ENCODE measurements around the gene PHF19.

The PHF19 gene

GRCh38 chr9:120914396-120914795 is 37.4 kb upstream of the PHF19 start:
- H3K4me3 ChIP-seq (ENCODE audit: low read depth, low read length), result no peak overlapping the region
- DNase-seq (ENCODE audit: low read depth), result no peak
- TF ChIP-seq POLR2A (IDR thresholded peaks at IDR 0.05; ENCODE audit: extremely low read depth, insufficient read length), result no peak
- no peak for TF ChIP-seq MAX (IDR thresholded peaks at IDR 0.05; ENCODE audit: low read depth, low read length)
- no peak for TF ChIP-seq CTCF (IDR thresholded peaks at IDR 0.05; ENCODE audit: low read depth, low read length)
- TF ChIP-seq MYC (IDR thresholded peaks at IDR 0.05; ENCODE audit: low read depth, low read length), result no peak

- DNase-seq (ENCODE audit: low read depth), result peak; percentile 46
Measured at GRCh38 chr9:120913647-120914264, 36.8 kb upstream of the PHF19 start.

GRCh38 chr9:120912958-120913646 is 36.1 kb upstream of the PHF19 start:
- H3K4me3 ChIP-seq (ENCODE audit: low read depth, low read length), result no peak overlapping the region
- no peak for DNase-seq (ENCODE audit: low read depth)
- no peak for TF ChIP-seq MYC (IDR thresholded peaks at IDR 0.05; ENCODE audit: low read depth, low read length)
- TF ChIP-seq MAX (IDR thresholded peaks at IDR 0.05; ENCODE audit: low read depth, low read length), result no peak
- TF ChIP-seq CTCF (IDR thresholded peaks at IDR 0.05; ENCODE audit: low read depth, low read length), result no peak
- no peak for TF ChIP-seq POLR2A (IDR thresholded peaks at IDR 0.05; ENCODE audit: extremely low read depth, insufficient read length)

More at GRCh38 chr9:120913647-120914264, 36.8 kb upstream of the PHF19 start:
- TF ChIP-seq CTCF (IDR thresholded peaks at IDR 0.05; ENCODE audit: low read depth, low read length) (no peak), MAX (IDR thresholded peaks at IDR 0.05; ENCODE audit: low read depth, low read length) (no peak; the same call in 1 of the 2 replicates), POLR2A (IDR thresholded peaks at IDR 0.05; ENCODE audit: extremely low read depth, insufficient read length) (no peak)
- no peak overlapping the region for H3K4me3 ChIP-seq (ENCODE audit: low read depth, low read length)

GRCh38 chr9:120911295-120911837 is 34.4 kb upstream of the PHF19 start:
- no peak overlapping the region for H3K4me3 ChIP-seq (ENCODE audit: low read depth, low read length)
- no peak for DNase-seq (ENCODE audit: low read depth)

GRCh38 chr9:120910643-120911042 is 33.7 kb upstream of the PHF19 start:
- DNase-seq (ENCODE audit: low read depth), result no peak
- no peak overlapping the region for H3K4me3 ChIP-seq (ENCODE audit: low read depth, low read length)
- TF ChIP-seq CTCF (IDR thresholded peaks at IDR 0.05; ENCODE audit: low read depth, low read length) (no peak), POLR2A (IDR thresholded peaks at IDR 0.05; ENCODE audit: extremely low read depth, insufficient read length) (no peak), MYC (IDR thresholded peaks at IDR 0.05; ENCODE audit: low read depth, low read length) (no peak), MAX (IDR thresholded peaks at IDR 0.05; ENCODE audit: low read depth, low read length) (no peak)

More at GRCh38 chr9:120911295-120911837, 34.4 kb upstream of the PHF19 start:
- TF ChIP-seq CTCF (IDR thresholded peaks at IDR 0.05; ENCODE audit: low read depth, low read length) (no peak), POLR2A (IDR thresholded peaks at IDR 0.05; ENCODE audit: extremely low read depth, insufficient read length) (no peak), MYC (IDR thresholded peaks at IDR 0.05; ENCODE audit: low read depth, low read length) (no peak), MAX (IDR thresholded peaks at IDR 0.05; ENCODE audit: low read depth, low read length) (no peak)
